Mesenchymal stem cell (in vitro differentiated cells and primary cell): ENCODE data around the gene CDC42BPB.

Source experiments
- DNase-seq: peaks from one replicate; pipeline ENCODE4 v3.0.0-alpha.2; 2013
- H2AFZ ChIP-seq: one replicate; pipeline ENCODE4 v1.6.1; 2013; ENCODE audit warnings: low read depth, mild to moderate bottlenecking, control low read depth, inconsistent platforms, low read length, moderate library complexity
- H2AK5ac ChIP-seq: 2 replicates; pipeline ENCODE4 v1.6.1; 2013; ENCODE audit warnings: low read length, moderate library complexity, mild to moderate bottlenecking, inconsistent platforms; ENCODE audit not compliant: severe bottlenecking
- H2BK120ac ChIP-seq: one replicate; pipeline ENCODE4 v1.6.1; 2013; ENCODE audit warnings: low read depth, mild to moderate bottlenecking, inconsistent platforms, low read length, moderate library complexity
- H2BK12ac ChIP-seq, 2 experiments: one replicate each; pipeline ENCODE4 v1.6.1; 2013; ENCODE audit warnings: inconsistent platforms in 2 of 2, low read length in 2 of 2, mild to moderate bottlenecking in 2 of 2, moderate library complexity in 2 of 2, control low read depth in 1 of 2
- H2BK15ac ChIP-seq: one replicate; pipeline ENCODE4 v1.6.1; 2013; ENCODE audit warnings: mild to moderate bottlenecking, low read depth, inconsistent platforms; ENCODE audit not compliant: poor library complexity, severe bottlenecking
- H2BK5ac ChIP-seq: 2 replicates; pipeline ENCODE4 v1.6.1; 2013; ENCODE audit warnings: low read depth, mild to moderate bottlenecking, low read length, control low read depth, inconsistent platforms; ENCODE audit not compliant: poor library complexity, severe bottlenecking
- H3K14ac ChIP-seq, 2 experiments: one replicate each; pipeline ENCODE4 v1.6.1; 2013; ENCODE audit warnings: inconsistent platforms in 2 of 2, low read length in 2 of 2, control low read depth in 1 of 2, mild to moderate bottlenecking in 1 of 2, moderate library complexity in 1 of 2
- H3K18ac ChIP-seq, 2 experiments: one replicate each; pipeline ENCODE4 v1.6.1; 2013; ENCODE audit warnings: inconsistent platforms in 2 of 2, low read length in 2 of 2, control low read depth in 1 of 2, low read depth in 1 of 2, mild to moderate bottlenecking in 1 of 2
- H3K23ac ChIP-seq, 2 experiments: one replicate each; pipeline ENCODE4 v1.6.1; 2013; ENCODE audit warnings: inconsistent platforms in 2 of 2, low read length in 2 of 2, mild to moderate bottlenecking in 2 of 2, moderate library complexity in 2 of 2, control low read depth in 1 of 2
- H3K27ac ChIP-seq: 2 replicates; pipeline ENCODE4 v1.5.1; 2013; ENCODE audit warnings: mild to moderate bottlenecking, moderate library complexity, low read length, control low read depth, inconsistent platforms; ENCODE audit not compliant: poor library complexity, severe bottlenecking
- H3K27me3 ChIP-seq, 2 experiments: 2 replicates each; pipeline versions ENCODE4 v1.6.1 to v1.7.0; 2013; ENCODE audit warnings: low read length in 2 of 2, mild to moderate bottlenecking in 2 of 2, moderate library complexity in 2 of 2, control low read depth in 1 of 2, inconsistent platforms in 1 of 2; ENCODE audit not compliant: control insufficient read depth in 1 of 2, insufficient read depth in 1 of 2
- H3K36me3 ChIP-seq, 2 experiments: 2 replicates each; pipeline versions ENCODE4 v1.6.1 to v1.7.0; 2013; ENCODE audit warnings: low read length in 2 of 2, control low read depth in 1 of 2, inconsistent platforms in 1 of 2, low read depth in 1 of 2, mild to moderate bottlenecking in 1 of 2; ENCODE audit not compliant: insufficient read depth in 2 of 2, control insufficient read depth in 1 of 2
- H3K4ac ChIP-seq, 2 experiments: one replicate each; pipeline ENCODE4 v1.6.1; 2013; ENCODE audit warnings: inconsistent platforms in 2 of 2, low read length in 2 of 2, mild to moderate bottlenecking in 2 of 2, moderate library complexity in 2 of 2, control low read depth in 1 of 2, low read depth in 1 of 2
- H3K4me1 ChIP-seq: 2 replicates; pipeline ENCODE4 v1.6.1; 2013; ENCODE audit warnings: low read depth, low read length, control low read depth; ENCODE audit not compliant: control insufficient read depth, insufficient read depth
- H3K4me2 ChIP-seq: 2 replicates; pipeline ENCODE4 v1.6.1; 2013; ENCODE audit warnings: low read length, mild to moderate bottlenecking, inconsistent platforms; ENCODE audit not compliant: poor library complexity, severe bottlenecking
- H3K4me3 ChIP-seq, 2 experiments: 2 replicates each; pipeline versions ENCODE4 v1.5.1 to v1.7.0; 2013; ENCODE audit warnings: low read length in 2 of 2, mild to moderate bottlenecking in 2 of 2, control low read depth in 1 of 2, low read depth in 1 of 2; ENCODE audit not compliant: insufficient read depth in 1 of 2
- H3K79me1 ChIP-seq: replicated peaks from 2 replicates; pipeline ENCODE4 v1.6.1; 2013; ENCODE audit warnings: mild to moderate bottlenecking, control low read depth, low read length, inconsistent platforms; ENCODE audit not compliant: poor library complexity, severe bottlenecking
- H3K9ac ChIP-seq: 2 replicates; pipeline ENCODE4 v1.7.0; 2013; ENCODE audit warnings: mild to moderate bottlenecking, low read length, moderate library complexity
- H3K9me3 ChIP-seq: 2 replicates; pipeline ENCODE4 v1.7.0; 2013; ENCODE audit warnings: mild to moderate bottlenecking, low read length; ENCODE audit not compliant: control insufficient read depth
- H4K8ac ChIP-seq: one replicate; pipeline ENCODE4 v1.6.1; 2013; ENCODE audit warnings: inconsistent platforms, mild to moderate bottlenecking, low read length, moderate library complexity
- H4K91ac ChIP-seq: one replicate; pipeline ENCODE4 v1.6.1; 2013; ENCODE audit warnings: mild to moderate bottlenecking, low read length, inconsistent platforms
- WGBS: methylation state at CpG from one replicate; pipeline ENCODE4 v1.1.7; 2013; ENCODE audit warnings: mixed read lengths; 5-methylcytosine and 5-hydroxymethylcytosine counted together

CDC42BPB gene

GRCh38 chr14:102962111-102962627 lies 95.2 kb downstream of the CDC42BPB start:
- H2BK120ac ChIP-seq = no peak overlapping the region
- H3K23ac ChIP-seq = no peak overlapping the region
- no peaks in the 10 kb centered on the region for H3K9me3 ChIP-seq
- WGBS = 97% methylated on average over 8 of the region's 9 CpGs
- peaks cover 26% of the 10 kb centered on the region for H3K79me1 ChIP-seq
- no peak overlapping the region for H3K18ac ChIP-seq
- H3K14ac ChIP-seq = no peak overlapping the region
- H3K27ac ChIP-seq = no peak overlapping the region
- no peak for DNase-seq
- no peak overlapping the region for H2BK15ac ChIP-seq
- no peak overlapping the region for H2AFZ ChIP-seq
- H4K8ac ChIP-seq = no peak overlapping the region
- H3K27me3 ChIP-seq = no peaks in the 10 kb centered on the region
- H2BK5ac ChIP-seq = no peak overlapping the region
- no peaks in the 10 kb centered on the region for H3K4me1 ChIP-seq
- no peak overlapping the region for H4K91ac ChIP-seq
- H3K4me3 ChIP-seq = no peak overlapping the region
- H2BK12ac ChIP-seq = no peak overlapping the region
- no peak overlapping the region for H3K4me2 ChIP-seq
- no peak overlapping the region for H3K9ac ChIP-seq
- H3K36me3 ChIP-seq = peaks cover 73 to 97% of the 10 kb centered on the region in 2 experiments
- H3K4ac ChIP-seq = no peak overlapping the region
- no peak overlapping the region for H2AK5ac ChIP-seq

GRCh38 chr14:102958461-102958860 lies 98.9 kb downstream of the CDC42BPB start:
- no peak overlapping the region for H2AFZ ChIP-seq
- H3K9ac ChIP-seq = no peak overlapping the region
- no peak overlapping the region for H3K4me2 ChIP-seq
- no peak overlapping the region for H3K23ac ChIP-seq
- H2BK12ac ChIP-seq = no peak overlapping the region
- H4K91ac ChIP-seq = no peak overlapping the region
- H2BK120ac ChIP-seq = no peak overlapping the region
- H2BK15ac ChIP-seq = no peak overlapping the region
- H3K27me3 ChIP-seq = no peaks in the 10 kb centered on the region
- no peak overlapping the region for H2AK5ac ChIP-seq
- H2BK5ac ChIP-seq = no peak overlapping the region
- no peak overlapping the region for H3K18ac ChIP-seq
- H3K4ac ChIP-seq = no peak overlapping the region
- DNase-seq = no peak
- H4K8ac ChIP-seq = no peak overlapping the region
- no peak overlapping the region for H3K14ac ChIP-seq
- H3K4me3 ChIP-seq = no peak overlapping the region
- no peaks in the 10 kb centered on the region for H3K4me1 ChIP-seq
- 93% methylated on average over 8 of the region's 10 CpGs for WGBS
- H3K36me3 ChIP-seq = peaks cover 75 to 94% of the 10 kb centered on the region in 2 experiments
- H3K9me3 ChIP-seq = no peaks in the 10 kb centered on the region
- peaks cover 26% of the 10 kb centered on the region for H3K79me1 ChIP-seq
- no peak overlapping the region for H3K27ac ChIP-seq

GRCh38 chr14:102957222-102957621 lies 100.1 kb downstream of the CDC42BPB start:
- Histone ChIP-seq H3K9ac (no peak overlapping the region), H4K8ac (no peak overlapping the region), H4K91ac (no peak overlapping the region), H2BK12ac (no peak overlapping the region), H3K4me1 (peaks cover 5% of the 10 kb centered on the region), H3K18ac (no peak overlapping the region), H3K23ac (no peak overlapping the region), H3K9me3 (no peaks in the 10 kb centered on the region), H3K36me3 (peaks cover 78 to 94% of the 10 kb centered on the region in 2 experiments), H3K14ac (no peak overlapping the region), H2AFZ (no peak overlapping the region), H3K4me2 (no peak overlapping the region), H3K27me3 (no peaks in the 10 kb centered on the region), H3K4me3 (no peak overlapping the region), H3K4ac (no peak overlapping the region), H2AK5ac (no peak overlapping the region), H2BK5ac (no peak overlapping the region), H3K27ac (no peak overlapping the region), H2BK120ac (no peak overlapping the region), H3K79me1 (peaks cover 23% of the 10 kb centered on the region), H2BK15ac (no peak overlapping the region)
- DNase-seq = no peak
- 94% methylated on average over 10 of the region's 10 CpGs for WGBS

DNA sequence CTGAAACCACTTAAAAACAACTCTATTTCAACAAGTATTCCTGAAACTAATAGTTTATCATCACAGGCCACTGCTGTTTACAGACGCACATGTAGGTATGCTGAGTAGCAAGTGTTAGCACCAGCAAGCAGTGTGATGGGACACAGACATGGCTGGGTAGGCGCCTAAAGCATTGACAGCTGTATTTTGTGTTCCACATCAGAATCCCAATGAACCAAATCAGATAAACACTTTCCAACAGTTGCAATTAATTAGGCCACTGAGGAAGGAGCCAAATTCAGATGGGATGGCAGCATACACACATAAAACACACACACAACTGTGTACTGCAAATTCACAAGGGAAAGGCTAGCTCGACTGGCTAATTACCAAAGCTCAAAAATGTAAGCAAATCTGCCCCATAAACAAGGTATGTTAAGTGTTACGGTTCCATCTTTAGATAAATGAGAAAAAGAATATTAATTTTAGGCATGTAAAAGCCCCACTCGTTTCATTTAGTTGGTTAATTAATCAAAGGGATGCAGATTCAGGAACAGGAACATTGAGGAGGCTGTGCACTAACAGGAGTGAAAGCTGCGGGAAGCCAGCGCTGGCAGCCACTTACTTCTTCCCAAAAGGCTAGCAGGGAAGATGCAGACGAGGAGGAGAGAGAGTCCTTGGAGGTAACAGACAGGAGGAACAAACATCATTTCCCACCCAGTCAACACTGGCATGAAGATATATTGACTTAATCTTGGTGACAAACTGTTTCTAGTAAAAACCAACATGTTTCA lies 101.5 kb downstream of the CDC42BPB start:
- Histone ChIP-seq H3K27ac (no peak overlapping the region), H3K4me2 (no peak overlapping the region), H3K4ac (no peak overlapping the region), H2AFZ (no peak overlapping the region), H2BK5ac (no peak overlapping the region), H2AK5ac (no peak overlapping the region), H2BK120ac (no peak overlapping the region), H3K4me3 (no peak overlapping the region), H3K14ac (no peak overlapping the region), H4K8ac (no peak overlapping the region), H2BK12ac (no peak overlapping the region), H3K36me3 (peaks cover 76 to 95% of the 10 kb centered on the region in 2 experiments), H3K27me3 (no peaks in the 10 kb centered on the region), H3K79me1 (peaks cover 20% of the 10 kb centered on the region), H3K23ac (no peak overlapping the region), H3K4me1 (peaks cover 14% of the 10 kb centered on the region), H3K18ac (no peak overlapping the region), H2BK15ac (no peak overlapping the region), H4K91ac (no peak overlapping the region), H3K9me3 (no peaks in the 10 kb centered on the region), H3K9ac (no peak overlapping the region)
- DNase-seq = no peak
- 97% methylated on average over 5 of the region's 8 CpGs for WGBS
